ENCODE results near the gene CIAO2A. TPM values are rescaled to one million over a fixed set of nuclear protein-coding genes. Genes with fewer than 3 reads are reported as not detected.

The CIAO2A gene
- polyA plus RNA-seq, 1 donor from 2014 or later, result 156 TPM

DNA sequence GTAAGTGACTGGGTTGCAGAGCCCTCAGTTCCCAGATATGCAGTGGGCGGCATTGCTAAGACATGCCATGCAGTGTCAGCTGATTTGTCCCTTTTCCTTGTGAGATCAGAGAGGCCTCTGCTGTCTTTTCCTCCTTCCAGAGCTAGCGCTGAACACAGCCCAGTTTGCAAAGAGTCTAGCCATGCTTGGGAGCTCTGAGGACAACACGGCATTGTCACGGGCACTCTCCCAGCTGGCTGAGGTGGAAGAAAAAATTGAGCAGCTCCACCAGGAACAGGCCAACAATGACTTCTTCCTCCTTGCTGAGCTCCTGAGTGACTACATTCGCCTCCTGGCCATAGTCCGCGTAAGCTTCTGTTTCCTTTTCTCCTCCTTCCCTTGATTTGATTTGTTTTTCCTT is 37.9 kb upstream of the CIAO2A start:
- no peak overlapping the region for H3K4me3 ChIP-seq (ENCODE audit: low read length)
- H3K9ac ChIP-seq (ENCODE audit: low read length), result no peak overlapping the region
- H3K36me3 ChIP-seq (ENCODE audit: insufficient read depth, low read length), result no peaks in the 10 kb centered on the region
- no peaks in the 10 kb centered on the region for H3K79me2 ChIP-seq (replicated peaks; ENCODE audit: insufficient read depth, low read length)
- H3K9me3 ChIP-seq (ENCODE audit: low read length), result no peaks in the 10 kb centered on the region
- no peak overlapping the region for H2AFZ ChIP-seq (ENCODE audit: low read depth, low read length)
- H3K4me2 ChIP-seq (ENCODE audit: low read length), result no peak overlapping the region
- no peaks in the 10 kb centered on the region for H4K20me1 ChIP-seq (ENCODE audit: insufficient read depth)
- H3K27me3 ChIP-seq (ENCODE audit: insufficient read depth, low read depth, low read length), result no peaks in the 10 kb centered on the region
- no peak overlapping the region for H3K27ac ChIP-seq (ENCODE audit: low read length)
- TF ChIP-seq MXI1 (conservative IDR thresholded peaks at IDR 0.05; ENCODE audit: poor library complexity, severe bottlenecking) (no peak), RAD21 (conservative IDR thresholded peaks at IDR 0.05) (no peak)
- H3F3A ChIP-seq (ENCODE audit: insufficient read depth, low read length, poor library complexity, severe bottlenecking), result no peaks in the 10 kb centered on the region
- H3K9me2 ChIP-seq (ENCODE audit: insufficient read depth, low read length), result no peaks in the 10 kb centered on the region

DNA sequence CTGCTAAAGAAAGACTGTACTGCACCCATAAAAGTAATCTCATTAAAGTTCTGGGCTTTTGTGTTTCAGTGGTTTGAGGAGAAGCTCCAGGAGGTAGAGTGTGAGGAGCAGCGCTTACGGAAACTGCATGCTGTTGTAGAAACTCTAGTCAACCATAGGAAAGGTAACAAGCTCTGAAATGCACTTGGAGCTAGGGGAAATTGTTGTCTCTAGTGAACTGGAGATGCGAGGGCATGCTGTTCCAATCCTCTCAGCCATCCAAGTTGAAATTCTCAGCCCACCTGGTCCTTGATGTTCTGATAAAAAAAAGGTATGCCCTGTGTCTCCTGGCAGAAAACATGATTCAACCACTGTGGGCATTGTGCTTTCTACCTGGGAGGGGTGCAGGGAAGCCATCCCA is 36.5 kb upstream of the CIAO2A start:
- no peaks in the 10 kb centered on the region for H4K20me1 ChIP-seq (ENCODE audit: insufficient read depth)
- H3K4me3 ChIP-seq (ENCODE audit: low read length), result no peak overlapping the region
- no peak overlapping the region for H3K4me2 ChIP-seq (ENCODE audit: low read length)
- H3F3A ChIP-seq (ENCODE audit: insufficient read depth, low read length, poor library complexity, severe bottlenecking), result no peaks in the 10 kb centered on the region
- TF ChIP-seq TAF1 (IDR thresholded peaks at IDR 0.05; ENCODE audit: low read depth) (no peak), MXI1 (conservative IDR thresholded peaks at IDR 0.05; ENCODE audit: poor library complexity, severe bottlenecking) (no peak), SMC3 (conservative IDR thresholded peaks at IDR 0.05; ENCODE audit: poor library complexity) (no peak), POLR2AphosphoS5 (IDR thresholded peaks at IDR 0.05) (no peak), RAD21 (conservative IDR thresholded peaks at IDR 0.05) (no peak), EZH2 (IDR thresholded peaks at IDR 0.05; ENCODE audit: borderline replicate concordance, insufficient read depth, low read length, poor library complexity, severe bottlenecking) (no peak), EP300 (conservative IDR thresholded peaks at IDR 0.05; ENCODE audit: poor library complexity, severe bottlenecking) (no peak)
- TF ChIP-seq, protein P1, sequence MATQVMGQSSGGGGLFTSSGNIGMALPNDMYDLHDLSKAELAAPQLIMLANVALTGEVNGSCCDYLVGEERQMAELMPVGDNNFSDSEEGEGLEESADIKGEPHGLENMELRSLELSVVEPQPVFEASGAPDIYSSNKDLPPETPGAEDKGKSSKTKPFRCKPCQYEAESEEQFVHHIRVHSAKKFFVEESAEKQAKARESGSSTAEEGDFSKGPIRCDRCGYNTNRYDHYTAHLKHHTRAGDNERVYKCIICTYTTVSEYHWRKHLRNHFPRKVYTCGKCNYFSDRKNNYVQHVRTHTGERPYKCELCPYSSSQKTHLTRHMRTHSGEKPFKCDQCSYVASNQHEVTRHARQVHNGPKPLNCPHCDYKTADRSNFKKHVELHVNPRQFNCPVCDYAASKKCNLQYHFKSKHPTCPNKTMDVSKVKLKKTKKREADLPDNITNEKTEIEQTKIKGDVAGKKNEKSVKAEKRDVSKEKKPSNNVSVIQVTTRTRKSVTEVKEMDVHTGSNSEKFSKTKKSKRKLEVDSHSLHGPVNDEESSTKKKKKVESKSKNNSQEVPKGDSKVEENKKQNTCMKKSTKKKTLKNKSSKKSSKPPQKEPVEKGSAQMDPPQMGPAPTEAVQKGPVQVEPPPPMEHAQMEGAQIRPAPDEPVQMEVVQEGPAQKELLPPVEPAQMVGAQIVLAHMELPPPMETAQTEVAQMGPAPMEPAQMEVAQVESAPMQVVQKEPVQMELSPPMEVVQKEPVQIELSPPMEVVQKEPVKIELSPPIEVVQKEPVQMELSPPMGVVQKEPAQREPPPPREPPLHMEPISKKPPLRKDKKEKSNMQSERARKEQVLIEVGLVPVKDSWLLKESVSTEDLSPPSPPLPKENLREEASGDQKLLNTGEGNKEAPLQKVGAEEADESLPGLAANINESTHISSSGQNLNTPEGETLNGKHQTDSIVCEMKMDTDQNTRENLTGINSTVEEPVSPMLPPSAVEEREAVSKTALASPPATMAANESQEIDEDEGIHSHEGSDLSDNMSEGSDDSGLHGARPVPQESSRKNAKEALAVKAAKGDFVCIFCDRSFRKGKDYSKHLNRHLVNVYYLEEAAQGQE (IDR thresholded peaks at IDR 0.05; ENCODE audit: borderline replicate concordance), result no peak
- H3K27ac ChIP-seq (ENCODE audit: low read length), result no peak overlapping the region
- no peaks in the 10 kb centered on the region for H3K9me2 ChIP-seq (ENCODE audit: insufficient read depth, low read length)
- no peaks in the 10 kb centered on the region for H3K79me2 ChIP-seq (replicated peaks; ENCODE audit: insufficient read depth, low read length)
- no peaks in the 10 kb centered on the region for H3K27me3 ChIP-seq (ENCODE audit: insufficient read depth, low read depth, low read length)
- H3K9ac ChIP-seq (ENCODE audit: low read length), result no peak overlapping the region
- H3K9me3 ChIP-seq (ENCODE audit: low read length), result no peaks in the 10 kb centered on the region
- no peak overlapping the region for H2AFZ ChIP-seq (ENCODE audit: low read depth, low read length)
- peaks cover 6% of the 10 kb centered on the region for H3K36me3 ChIP-seq (ENCODE audit: insufficient read depth, low read length)

DNA sequence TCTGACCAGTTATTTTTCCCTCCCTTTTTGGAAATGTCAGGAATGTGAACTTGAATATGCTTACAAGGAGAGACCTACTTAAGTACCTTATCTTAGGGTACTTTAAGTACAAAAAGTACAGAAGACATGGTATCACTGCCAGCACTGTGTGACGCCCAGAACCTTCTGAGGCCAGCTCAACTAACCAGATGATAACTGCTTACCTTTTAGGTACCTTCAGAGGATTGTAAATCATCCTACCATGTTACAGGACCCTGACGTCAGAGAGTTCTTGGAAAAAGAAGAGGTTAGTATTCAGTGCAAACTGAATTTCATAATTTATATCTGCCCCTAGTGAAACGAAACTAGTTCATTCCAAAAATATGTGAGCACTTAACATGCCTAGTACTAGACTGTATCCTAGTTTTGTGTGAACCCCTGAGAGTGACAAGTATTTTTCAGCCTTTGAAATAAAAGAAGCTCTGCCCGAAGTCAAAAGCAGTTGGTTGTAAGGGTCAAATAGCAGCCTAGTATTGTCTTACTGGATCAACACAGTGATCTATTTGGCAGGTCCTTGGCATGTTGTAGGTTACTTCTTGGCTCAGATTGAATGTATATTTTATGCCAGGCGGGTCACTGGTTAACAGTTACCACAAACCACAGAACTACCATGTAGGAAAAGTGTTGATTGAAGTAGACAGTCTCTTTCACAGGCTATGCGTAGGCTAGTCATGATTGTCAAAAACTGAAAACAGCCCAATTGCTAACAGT is 34.1 kb upstream of the CIAO2A start:
- Histone ChIP-seq H4K20me1 (ENCODE audit: insufficient read depth) (no peaks in the 10 kb centered on the region), H3K79me2 (replicated peaks; ENCODE audit: insufficient read depth, low read length) (no peaks in the 10 kb centered on the region), H3K4me3 (ENCODE audit: low read length) (no peak overlapping the region), H3K9me3 (ENCODE audit: low read length) (no peaks in the 10 kb centered on the region), H3K4me2 (ENCODE audit: low read length) (no peak overlapping the region), H2AFZ (ENCODE audit: low read depth, low read length) (no peak overlapping the region), H3K27ac (ENCODE audit: low read length) (no peak overlapping the region), H3K9ac (ENCODE audit: low read length) (no peak overlapping the region), H3K27me3 (ENCODE audit: insufficient read depth, low read depth, low read length) (no peaks in the 10 kb centered on the region), H3K9me2 (ENCODE audit: insufficient read depth, low read length) (no peaks in the 10 kb centered on the region), H3F3A (ENCODE audit: insufficient read depth, low read length, poor library complexity, severe bottlenecking) (no peaks in the 10 kb centered on the region), H3K36me3 (ENCODE audit: insufficient read depth, low read length) (peaks cover 6% of the 10 kb centered on the region)
- no peak for TF ChIP-seq MXI1 (conservative IDR thresholded peaks at IDR 0.05; ENCODE audit: poor library complexity, severe bottlenecking)
- no peak for TF ChIP-seq RAD21 (conservative IDR thresholded peaks at IDR 0.05)
- TF ChIP-seq EZH2 (IDR thresholded peaks at IDR 0.05; ENCODE audit: borderline replicate concordance, insufficient read depth, low read length, poor library complexity, severe bottlenecking), result no peak
- TF ChIP-seq POLR2AphosphoS5 (IDR thresholded peaks at IDR 0.05), result no peak
- TF ChIP-seq TAF1 (IDR thresholded peaks at IDR 0.05; ENCODE audit: low read depth), result no peak
- TF ChIP-seq, protein P2, sequence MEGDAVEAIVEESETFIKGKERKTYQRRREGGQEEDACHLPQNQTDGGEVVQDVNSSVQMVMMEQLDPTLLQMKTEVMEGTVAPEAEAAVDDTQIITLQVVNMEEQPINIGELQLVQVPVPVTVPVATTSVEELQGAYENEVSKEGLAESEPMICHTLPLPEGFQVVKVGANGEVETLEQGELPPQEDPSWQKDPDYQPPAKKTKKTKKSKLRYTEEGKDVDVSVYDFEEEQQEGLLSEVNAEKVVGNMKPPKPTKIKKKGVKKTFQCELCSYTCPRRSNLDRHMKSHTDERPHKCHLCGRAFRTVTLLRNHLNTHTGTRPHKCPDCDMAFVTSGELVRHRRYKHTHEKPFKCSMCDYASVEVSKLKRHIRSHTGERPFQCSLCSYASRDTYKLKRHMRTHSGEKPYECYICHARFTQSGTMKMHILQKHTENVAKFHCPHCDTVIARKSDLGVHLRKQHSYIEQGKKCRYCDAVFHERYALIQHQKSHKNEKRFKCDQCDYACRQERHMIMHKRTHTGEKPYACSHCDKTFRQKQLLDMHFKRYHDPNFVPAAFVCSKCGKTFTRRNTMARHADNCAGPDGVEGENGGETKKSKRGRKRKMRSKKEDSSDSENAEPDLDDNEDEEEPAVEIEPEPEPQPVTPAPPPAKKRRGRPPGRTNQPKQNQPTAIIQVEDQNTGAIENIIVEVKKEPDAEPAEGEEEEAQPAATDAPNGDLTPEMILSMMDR (IDR thresholded peaks at IDR 0.05; ENCODE audit: poor library complexity, severe bottlenecking), result no peak
- no peak for TF ChIP-seq SMC3 (conservative IDR thresholded peaks at IDR 0.05; ENCODE audit: poor library complexity)
- no peak for TF ChIP-seq EP300 (conservative IDR thresholded peaks at IDR 0.05; ENCODE audit: poor library complexity, severe bottlenecking)
- TF ChIP-seq, protein P1 (IDR thresholded peaks at IDR 0.05; ENCODE audit: borderline replicate concordance), result no peak

Measured in neural cell (in vitro differentiated cells).